Left ventricle myocardium inferior (tissue), 1 donor: ENCODE results near the gene AP1M2. TPM values are rescaled to one million over a fixed set of nuclear protein-coding genes. Genes with fewer than 3 reads are reported as not detected.
A peak's percentile ranks its signal among the peaks of the same experiment; 100 is the strongest.

Experiments used
- DNase-seq: peaks from one replicate; pipeline ENCODE4 v3.0.0-alpha.2; 2020
- H3K27ac ChIP-seq: fragments of 200-600 bp; replicated peaks from 2 replicates; pipeline ENCODE4 v1.8.0; 2021
- H3K27me3 ChIP-seq: fragments of 200-600 bp; 2 replicates; pipeline ENCODE4 v1.8.0; 2021; ENCODE audit warnings: low read depth
- H3K36me3 ChIP-seq: fragments of 200-600 bp; 2 replicates; pipeline ENCODE4 v1.8.0; 2021
- H3K4me1 ChIP-seq: fragments of 200-600 bp; 2 replicates; pipeline ENCODE4 v1.8.0; 2021
- H3K4me3 ChIP-seq: fragments of 200-600 bp; 2 replicates; pipeline ENCODE4 v1.8.0; 2021; ENCODE audit warnings: mild to moderate bottlenecking, moderate library complexity
- H3K9me3 ChIP-seq: fragments of 200-600 bp; replicated peaks from 2 replicates; pipeline ENCODE4 v1.8.0; 2021
- intact Hi-C: fragments of 100-400 bp; cut with micrococcal nuclease; formaldehyde crosslinking; loops from one replicate; pipeline ENCODE4 v1.11.0; 2022
- total RNA-seq: library from RNA; stranded (reverse); fragmentation: NEBNext Ultra II Directional; extraction: Animal tissue kit (Norgen Biotek cat#: 25700); gene quantifications from one replicate; pipeline ENCODE4 v1.2.1, GENCODE V29; 2021
- TF ChIP-seq, protein P1 (sequence below): fragments of 200-600 bp; IDR thresholded peaks from 2 replicates; pipeline ENCODE4 v1.8.0; 2021; ENCODE audit warnings: antibody characterized with exemption, mild to moderate bottlenecking, borderline replicate concordance
- donor health status: DM: no; HTN: yes; CAD: no; lungs with severe emphysema.

The AP1M2 gene
- total RNA-seq, 1 donor from 2014 or later, result not detected

- no peaks in the 10 kb centered on the region for H3K27me3 ChIP-seq
- H3K4me1 ChIP-seq, result peaks cover 36% of the 10 kb centered on the region
- no peak for DNase-seq
- peak overlapping the region; percentile 86 for H3K27ac ChIP-seq
- H3K4me3 ChIP-seq, result peak overlapping the region; percentile 79
- H3K9me3 ChIP-seq, result no peaks in the 10 kb centered on the region
- intact Hi-C loops, result no loop called here
- H3K36me3 ChIP-seq, result peaks cover 31% of the 10 kb centered on the region
- TF ChIP-seq, protein P1, sequence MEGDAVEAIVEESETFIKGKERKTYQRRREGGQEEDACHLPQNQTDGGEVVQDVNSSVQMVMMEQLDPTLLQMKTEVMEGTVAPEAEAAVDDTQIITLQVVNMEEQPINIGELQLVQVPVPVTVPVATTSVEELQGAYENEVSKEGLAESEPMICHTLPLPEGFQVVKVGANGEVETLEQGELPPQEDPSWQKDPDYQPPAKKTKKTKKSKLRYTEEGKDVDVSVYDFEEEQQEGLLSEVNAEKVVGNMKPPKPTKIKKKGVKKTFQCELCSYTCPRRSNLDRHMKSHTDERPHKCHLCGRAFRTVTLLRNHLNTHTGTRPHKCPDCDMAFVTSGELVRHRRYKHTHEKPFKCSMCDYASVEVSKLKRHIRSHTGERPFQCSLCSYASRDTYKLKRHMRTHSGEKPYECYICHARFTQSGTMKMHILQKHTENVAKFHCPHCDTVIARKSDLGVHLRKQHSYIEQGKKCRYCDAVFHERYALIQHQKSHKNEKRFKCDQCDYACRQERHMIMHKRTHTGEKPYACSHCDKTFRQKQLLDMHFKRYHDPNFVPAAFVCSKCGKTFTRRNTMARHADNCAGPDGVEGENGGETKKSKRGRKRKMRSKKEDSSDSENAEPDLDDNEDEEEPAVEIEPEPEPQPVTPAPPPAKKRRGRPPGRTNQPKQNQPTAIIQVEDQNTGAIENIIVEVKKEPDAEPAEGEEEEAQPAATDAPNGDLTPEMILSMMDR, result no peak
Measured at GRCh38 chr19:10625762-10626138, 38.6 kb upstream of the AP1M2 start.

DNA sequence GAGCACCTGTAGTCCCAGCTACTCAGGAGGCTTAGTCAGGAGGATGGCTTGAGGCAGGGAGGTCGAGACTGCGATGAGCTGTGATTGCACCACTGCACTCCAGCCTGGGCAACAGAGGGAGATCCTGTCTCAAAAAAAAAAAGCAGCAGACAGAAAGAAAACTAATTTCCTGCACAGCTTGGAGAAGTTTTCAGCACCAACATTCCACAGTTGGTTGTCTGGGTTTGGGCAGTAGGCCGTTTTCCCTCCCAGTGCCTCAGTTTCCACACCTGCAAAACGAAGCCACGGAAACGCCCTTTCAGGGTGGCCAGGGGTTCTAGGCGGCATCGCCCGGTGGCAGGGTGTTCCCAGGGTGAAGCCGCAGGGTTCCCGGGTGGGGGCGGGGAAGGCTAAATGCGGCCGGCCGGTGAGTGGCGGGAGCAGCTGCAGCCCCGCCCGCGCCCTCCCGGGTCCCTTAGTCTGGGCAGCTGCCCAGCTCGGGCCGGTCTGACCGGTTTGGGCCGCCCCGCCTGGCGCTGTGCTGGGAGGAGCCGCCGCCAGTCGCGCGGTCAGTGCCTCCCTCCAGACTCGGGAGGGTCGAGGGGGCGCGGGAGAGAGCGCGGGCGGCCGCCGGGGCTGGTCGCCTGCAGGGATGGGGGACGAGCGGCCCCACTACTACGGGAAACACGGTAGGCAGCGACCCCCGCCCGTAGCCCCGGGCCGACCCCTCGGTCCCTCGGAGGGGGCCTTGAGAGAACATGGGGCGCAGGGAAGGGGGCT, 38.1 kb upstream of the AP1M2 start, which contains the start of gene SLC44A2:
Gene SLC44A2, plus strand, starts transcription at position 551 of the 759 bp plus-strand sequence. Its CDS starts 81 bp downstream, at position 632.
- intact Hi-C loops, result no loop called here
- peak; percentile 86 for DNase-seq
- Histone ChIP-seq H3K36me3 (peaks cover 27% of the 10 kb centered on the region), H3K4me3 (peak within 1 kb of the TSS; percentile 79), H3K4me1 (peaks cover 36% of the 10 kb centered on the region), H3K27ac (peak within 1 kb of the TSS; percentile 86), H3K27me3 (no peaks in the 10 kb centered on the region), H3K9me3 (no peaks in the 10 kb centered on the region)
- TF ChIP-seq, protein P1, result no peak

DNA sequence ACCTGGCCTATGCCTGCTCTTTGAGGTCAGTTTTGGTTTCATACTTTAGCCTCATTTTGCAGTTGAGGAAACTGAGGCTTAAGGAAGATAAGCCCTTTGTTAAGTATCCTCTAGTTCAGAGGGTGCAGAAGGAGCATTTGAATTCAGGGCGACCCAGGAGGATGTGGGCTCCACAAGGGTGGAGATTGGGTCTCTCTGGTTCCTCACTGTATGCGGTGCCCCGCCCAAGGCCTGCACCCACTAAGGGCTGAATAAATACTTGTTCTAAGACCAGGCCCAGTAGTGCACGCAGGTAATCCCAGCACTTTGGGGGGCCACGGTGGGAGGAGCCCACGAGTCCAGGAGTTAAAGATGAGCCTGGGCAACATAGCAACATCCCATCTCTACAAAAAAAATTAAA, 37.5 kb upstream of the AP1M2 start:
- no peaks in the 10 kb centered on the region for H3K27me3 ChIP-seq
- H3K4me1 ChIP-seq, result peaks cover 36% of the 10 kb centered on the region
- TF ChIP-seq, protein P1, result no peak
- intact Hi-C loops, result no loop called here
- no peaks in the 10 kb centered on the region for H3K9me3 ChIP-seq
- no peak for DNase-seq
- H3K36me3 ChIP-seq, result peaks cover 21% of the 10 kb centered on the region
- peak overlapping the region; percentile 79 for H3K4me3 ChIP-seq
- peak overlapping the region; percentile 86 for H3K27ac ChIP-seq

DNA sequence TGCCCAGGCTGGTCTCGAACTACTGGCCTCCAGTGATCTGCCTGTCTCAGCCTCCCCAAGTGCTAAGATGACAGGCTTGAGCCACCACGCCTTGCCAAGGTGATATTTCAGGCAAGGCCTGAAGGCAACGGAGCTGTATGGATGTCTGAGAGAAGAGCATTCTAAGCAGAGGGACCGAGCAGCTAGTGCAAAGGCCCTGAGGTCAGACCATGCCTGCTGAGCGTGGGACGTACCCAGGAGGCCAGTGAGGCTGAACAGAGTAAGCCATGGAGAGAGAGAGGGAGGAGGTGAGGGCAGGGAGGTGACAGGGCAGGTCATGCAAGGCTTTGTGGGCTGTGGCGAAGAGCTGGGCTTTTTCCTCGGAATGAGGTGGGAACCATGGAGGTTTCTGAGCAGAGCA, 34.9 kb upstream of the AP1M2 start:
- Histone ChIP-seq H3K4me1 (peaks cover 42% of the 10 kb centered on the region), H3K27ac (no peak overlapping the region)

GRCh38 chr19:10620786-10621185, 33.7 kb upstream of the AP1M2 start:
- no peaks in the 10 kb centered on the region for H3K9me3 ChIP-seq
- DNase-seq, result no peak
- TF ChIP-seq, protein P1, result no peak
- H3K4me1 ChIP-seq, result peaks cover 50% of the 10 kb centered on the region
- no peak overlapping the region for H3K4me3 ChIP-seq
- intact Hi-C loops, result no loop called here
- H3K36me3 ChIP-seq, result no peaks in the 10 kb centered on the region
- no peak overlapping the region for H3K27ac ChIP-seq
- H3K27me3 ChIP-seq, result no peaks in the 10 kb centered on the region

More for the DNA sequence above, 34.9 kb upstream of the AP1M2 start:
- no peaks in the 10 kb centered on the region for H3K36me3 ChIP-seq
- intact Hi-C loops, result no loop called here
- no peak for DNase-seq
- TF ChIP-seq, protein P1, result no peak
- no peak overlapping the region for H3K4me3 ChIP-seq
- no peaks in the 10 kb centered on the region for H3K9me3 ChIP-seq
- no peaks in the 10 kb centered on the region for H3K27me3 ChIP-seq
